Naive thymus-derived CD8-positive, alpha-beta T cell (primary cell): ENCODE data around the gene KLHL25. TPM values are rescaled to one million over a fixed set of nuclear protein-coding genes. Genes with fewer than 3 reads are reported as not detected.

ENCODE experiments used
- ATAC-seq, 2 donors: fragments of 150-1000 bp; cut with Tn5 transposase in 1 of 2; sonication (Bioruptor Pico), chemical (Tn5 transposase) in 1 of 2; 1 replicate in 1 of 2; 2 replicates in 1 of 2; pipeline ENCODE4 v1.10.0; 2021; ENCODE audit warnings: mild to moderate bottlenecking in 2 of 2, moderate library complexity in 2 of 2
- POLR2A ChIA-PET: fragments of 350-600 bp; sonication (Branson Sonifier 250); formaldehyde crosslinking; loops from one replicate; lab custom pipeline; 2021; ENCODE audit warnings: antibody characterized with exemption; lab: Charles Lee
- DNase-seq, 10 donors: peaks; one replicate each; pipeline versions ENCODE4 v3.0.0 to v3.0.0-alpha.2; 2020 to 2022
- H3K27ac Mint-ChIP-seq, 10 donors: one replicate each; pipeline ENCODE4 v1.8.0; 2020 to 2022; ENCODE audit warnings: mild to moderate bottlenecking in 10 of 10, mixed read lengths in 10 of 10, moderate library complexity in 4 of 10, inconsistent platforms in 1 of 10
- H3K27me3 Mint-ChIP-seq, 5 donors: one replicate each; pipeline ENCODE4 v1.8.0; 2021 to 2022; ENCODE audit warnings: mixed read lengths in 5 of 5
- H3K36me3 Mint-ChIP-seq, 3 donors: one replicate each; pipeline ENCODE4 v1.8.0; 2020 to 2022; ENCODE audit warnings: mixed read lengths in 3 of 3, mild to moderate bottlenecking in 2 of 3, inconsistent platforms in 1 of 3
- H3K4me1 Mint-ChIP-seq, 4 donors: one replicate each; pipeline ENCODE4 v1.8.0; 2021 to 2022; ENCODE audit warnings: mixed read lengths in 4 of 4
- H3K4me3 Mint-ChIP-seq, 10 donors: one replicate each; pipeline ENCODE4 v1.8.0; 2020 to 2022; ENCODE audit warnings: mild to moderate bottlenecking in 10 of 10, mixed read lengths in 10 of 10, moderate library complexity in 6 of 10, inconsistent platforms in 1 of 10
- H3K9me3 Mint-ChIP-seq, 9 donors: one replicate each; pipeline ENCODE4 v1.8.0; 2020 to 2022; ENCODE audit warnings: mixed read lengths in 9 of 9, mild to moderate bottlenecking in 3 of 9, inconsistent platforms in 1 of 9, moderate library complexity in 1 of 9
- polyA plus RNA-seq, 3 donors: library from polyadenylated mRNA; unstranded; fragments of 300-500 nt; fragmentation: Illumina TruSeq; gene quantifications; one replicate each; pipeline ENCODE4 v1.2.3, GENCODE V29; 2021
- total RNA-seq, 8 experiments: library from RNA in 2 of 8; stranded (reverse) in 2 of 8; gene quantifications; one replicate each; pipeline ENCODE4 v1.2.3 and lab custom pipeline; 2021 to 2026

KLHL25 gene
- total and polyA plus RNA-seq, 5 experiments from 2014 or later: 1.0 to 7.5 (median 1.8) TPM

- H3K27me3 Mint-ChIP-seq: no peaks in the 10 kb centered on the region
- H3K9me3 Mint-ChIP-seq: no peaks in the 10 kb centered on the region
- no peak overlapping the region for H3K4me3 Mint-ChIP-seq
- ATAC-seq (no peak), DNase-seq (peak in 1 of 10 donors; percentile 48)
- H3K4me1 Mint-ChIP-seq: peaks cover 0 to 5% (median 2%) of the 10 kb centered on the region in 4 donors
- H3K36me3 Mint-ChIP-seq: peaks cover 0 to 12% (median 0%) of the 10 kb centered on the region in 3 donors
- POLR2A ChIA-PET: no interaction called here
- H3K27ac Mint-ChIP-seq: no peak overlapping the region
Measured at GRCh38 chr15:85760531-85761371, 34.0 kb downstream of the KLHL25 start.

GRCh38 chr15:85760049-85760448 is 34.7 kb downstream of the KLHL25 start:
- ATAC-seq (no peak), DNase-seq (no peak)
- Mint-ChIP-seq H3K27me3 (no peaks in the 10 kb centered on the region), H3K9me3 (no peaks in the 10 kb centered on the region), H3K4me1 (peaks cover 0 to 5% (median 3%) of the 10 kb centered on the region in 4 donors), H3K27ac (no peak overlapping the region), H3K4me3 (no peak overlapping the region), H3K36me3 (peaks cover 0 to 9% (median 0%) of the 10 kb centered on the region in 3 donors)
- POLR2A ChIA-PET: no interaction called here

GRCh38 chr15:85759376-85759775 is 35.3 kb downstream of the KLHL25 start:
- Mint-ChIP-seq H3K27ac (no peak overlapping the region), H3K4me3 (no peak overlapping the region), H3K4me1 (peaks cover 0 to 11% (median 6%) of the 10 kb centered on the region in 4 donors), H3K27me3 (no peaks in the 10 kb centered on the region), H3K36me3 (peaks cover 0 to 9% (median 0%) of the 10 kb centered on the region in 3 donors), H3K9me3 (no peaks in the 10 kb centered on the region)
- DNase-seq: no peak
- ATAC-seq: no peak
- POLR2A ChIA-PET: no interaction called here

- H3K4me3 Mint-ChIP-seq: no peak overlapping the region
Measured at GRCh38 chr15:85758655-85758978, 36.1 kb downstream of the KLHL25 start.

GRCh38 chr15:85757939-85758654 is 36.6 kb downstream of the KLHL25 start:
- H3K27ac Mint-ChIP-seq: no peak overlapping the region
- H3K4me3 Mint-ChIP-seq: no peak overlapping the region
- POLR2A ChIA-PET: no interaction called here
- peaks cover 0 to 5% (median 0%) of the 10 kb centered on the region in 3 donors for H3K36me3 Mint-ChIP-seq
- H3K27me3 Mint-ChIP-seq: no peaks in the 10 kb centered on the region
- H3K9me3 Mint-ChIP-seq: no peaks in the 10 kb centered on the region
- ATAC-seq (no peak), DNase-seq (no peak)
- H3K4me1 Mint-ChIP-seq: peaks cover 5 to 24% (median 13%) of the 10 kb centered on the region in 4 donors

More at GRCh38 chr15:85758655-85758978, 36.1 kb downstream of the KLHL25 start:
- H3K9me3 Mint-ChIP-seq: no peaks in the 10 kb centered on the region
- ATAC-seq (no peak), DNase-seq (no peak)
- peaks cover 0 to 9% (median 0%) of the 10 kb centered on the region in 3 donors for H3K36me3 Mint-ChIP-seq
- H3K27ac Mint-ChIP-seq: no peak overlapping the region
- H3K4me1 Mint-ChIP-seq: peaks cover 4 to 18% (median 10%) of the 10 kb centered on the region in 4 donors
- POLR2A ChIA-PET: no interaction called here
- H3K27me3 Mint-ChIP-seq: no peaks in the 10 kb centered on the region

GRCh38 chr15:85757073-85757938 is 37.4 kb downstream of the KLHL25 start:
- POLR2A ChIA-PET: no interaction called here

GRCh38 chr15:85756411-85757072 is 38.2 kb downstream of the KLHL25 start:
- no peaks in the 10 kb centered on the region for H3K27me3 Mint-ChIP-seq
- POLR2A ChIA-PET: interaction anchor here (0.9 to 1.1 kb wide), 2 partner anchors 23 to 29 kb away, joined by 3 read pairs; no protein-coding TSS in a partner anchor
- H3K9me3 Mint-ChIP-seq: no peaks in the 10 kb centered on the region
- DNase-seq (no peak), ATAC-seq (no peak)
- peaks cover 0 to 3% (median 0%) of the 10 kb centered on the region in 3 donors for H3K36me3 Mint-ChIP-seq
- H3K4me1 Mint-ChIP-seq: peaks cover 15 to 34% (median 22%) of the 10 kb centered on the region in 4 donors
- no peak overlapping the region for H3K4me3 Mint-ChIP-seq
- no peak overlapping the region for H3K27ac Mint-ChIP-seq

More at GRCh38 chr15:85757073-85757938, 37.4 kb downstream of the KLHL25 start:
- H3K27ac Mint-ChIP-seq: no peak overlapping the region
- ATAC-seq (no peak), DNase-seq (no peak)
- peaks cover 0 to 3% (median 0%) of the 10 kb centered on the region in 3 donors for H3K36me3 Mint-ChIP-seq
- no peaks in the 10 kb centered on the region for H3K27me3 Mint-ChIP-seq
- no peak overlapping the region for H3K4me3 Mint-ChIP-seq
- H3K9me3 Mint-ChIP-seq: no peaks in the 10 kb centered on the region
- peaks cover 11 to 27% (median 18%) of the 10 kb centered on the region in 4 donors for H3K4me1 Mint-ChIP-seq

- H3K9me3 Mint-ChIP-seq: no peaks in the 10 kb centered on the region
Measured at GRCh38 chr15:85755942-85756341, 38.8 kb downstream of the KLHL25 start.

GRCh38 chr15:85755471-85755870 is 39.3 kb downstream of the KLHL25 start:
- Mint-ChIP-seq H3K27ac (no peak overlapping the region), H3K4me3 (no peak overlapping the region), H3K4me1 (peaks cover 20 to 45% (median 33%) of the 10 kb centered on the region in 4 donors), H3K9me3 (no peaks in the 10 kb centered on the region), H3K36me3 (peaks cover 0 to 3% (median 0%) of the 10 kb centered on the region in 3 donors), H3K27me3 (no peaks in the 10 kb centered on the region)
- ATAC-seq (no peak), DNase-seq (no peak)
- POLR2A ChIA-PET: interaction anchor here (0.9 to 1.1 kb wide), 2 partner anchors 24 to 30 kb away, joined by 3 read pairs; no protein-coding TSS in a partner anchor

More at GRCh38 chr15:85755942-85756341, 38.8 kb downstream of the KLHL25 start:
- peaks cover 0 to 3% (median 0%) of the 10 kb centered on the region in 3 donors for H3K36me3 Mint-ChIP-seq
- no peaks in the 10 kb centered on the region for H3K27me3 Mint-ChIP-seq
- ATAC-seq (no peak), DNase-seq (no peak)
- H3K4me3 Mint-ChIP-seq: no peak overlapping the region
- peaks cover 18 to 40% (median 28%) of the 10 kb centered on the region in 4 donors for H3K4me1 Mint-ChIP-seq
- H3K27ac Mint-ChIP-seq: no peak overlapping the region
- POLR2A ChIA-PET: interaction anchor here (0.9 to 1.1 kb wide), 2 partner anchors 23 to 29 kb away, joined by 3 read pairs; no protein-coding TSS in a partner anchor

GRCh38 chr15:85754989-85755388 is 39.7 kb downstream of the KLHL25 start:
- Mint-ChIP-seq H3K36me3 (peaks cover 0 to 3% (median 0%) of the 10 kb centered on the region in 3 donors), H3K9me3 (no peaks in the 10 kb centered on the region), H3K27me3 (no peaks in the 10 kb centered on the region), H3K4me3 (no peak overlapping the region), H3K4me1 (peaks cover 20 to 45% (median 35%) of the 10 kb centered on the region in 4 donors), H3K27ac (peak overlapping the region in 4 of 10 donors; percentile 3 to 84 (median 60))
- POLR2A ChIA-PET: no interaction called here
- DNase-seq (no peak), ATAC-seq (no peak)

GRCh38 chr15:85753791-85754452 is 40.8 kb downstream of the KLHL25 start:
- POLR2A ChIA-PET: no interaction called here
- Mint-ChIP-seq H3K4me3 (no peak overlapping the region), H3K4me1 (peaks cover 20 to 45% (median 36%) of the 10 kb centered on the region in 4 donors), H3K27ac (peak overlapping the region in 2 of 10 donors; percentile 56 to 74), H3K36me3 (peaks cover 0 to 8% (median 0%) of the 10 kb centered on the region in 3 donors), H3K9me3 (no peaks in the 10 kb centered on the region), H3K27me3 (no peaks in the 10 kb centered on the region)
- DNase-seq (no peak), ATAC-seq (no peak)
